ENCODE data around the gene UST. TPM values are rescaled to one million over a fixed set of nuclear protein-coding genes. Genes with fewer than 3 reads are reported as not detected.

The UST gene
- total and polyA plus RNA-seq, 2 of the 8 experiments (the other 6 are each of a cell fraction or from before 2014, with no cell fraction given) = 13.5 to 34.5 TPM

DNA sequence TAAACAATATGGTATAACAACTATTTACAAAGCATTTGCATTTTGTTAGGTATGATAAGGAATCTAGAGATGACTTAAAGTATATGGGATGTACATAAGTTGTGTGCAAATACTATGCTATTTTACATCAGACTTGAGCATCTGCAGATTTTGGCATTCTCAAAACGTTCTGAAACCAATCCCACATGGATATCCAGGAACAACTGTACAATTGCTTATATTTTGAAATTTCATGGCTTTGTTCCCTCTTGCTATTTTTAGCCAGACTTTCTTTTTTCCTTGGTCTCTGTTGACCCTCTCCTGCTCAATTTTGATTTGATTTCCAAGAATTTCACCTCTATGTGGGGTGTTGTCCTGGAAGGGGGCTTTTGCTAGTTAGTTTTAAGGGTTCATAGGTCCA is 32.9 kb upstream of the UST start:
- H3K27ac ChIP-seq (ENCODE audit: low read depth, low read length) = no peak overlapping the region
- no peak overlapping the region for H4K8ac ChIP-seq (ENCODE audit: extremely low read depth, insufficient read depth, low read length)
- no peaks in the 10 kb centered on the region; a peak in 1 of 7 replicates for H3K4me1 ChIP-seq (replicated peaks in 1 of 4; ENCODE audit: control insufficient read depth in 3 of 4, insufficient read depth in 4 of 4, low read length in 3 of 4)
- DNase-seq (ENCODE audit: low read depth in 1 of 2, low spot score in 2 of 2) (no peak), FAIRE-seq (no peak)
- peaks cover 0 to 2% (median 0%) of the 10 kb centered on the region in 4 experiments; a peak in 1 of 7 replicates for H3K27me3 ChIP-seq (replicated peaks in 1 of 4; ENCODE audit: control insufficient read depth in 3 of 4, extremely low read depth in 1 of 4, insufficient read depth in 3 of 4, low read length in 3 of 4)
- no peak overlapping the region for H2AK5ac ChIP-seq (ENCODE audit: low read depth, low read length)
- no peak overlapping the region for H2BK15ac ChIP-seq (ENCODE audit: low read length)
- H3K36me3 ChIP-seq (ENCODE audit: control insufficient read depth in 2 of 4, insufficient read depth in 4 of 4, low read length in 3 of 4) = no peaks in the 10 kb centered on the region
- H3K9ac ChIP-seq (replicated peaks in 1 of 4; ENCODE audit: extremely low read depth in 1 of 4, low read depth in 3 of 4, low read length in 3 of 4) = no peak overlapping the region
- H2BK5ac ChIP-seq (ENCODE audit: low read depth, low read length) = no peak overlapping the region
- H3K9me3 ChIP-seq (ENCODE audit: insufficient read depth in 2 of 2, low read depth in 1 of 2, low read length in 1 of 2) = 0 out of 4 replicates have a peak, but pooled peaks cover 0 to 9% of the 10 kb centered on the region in 2 experiments
- no peak overlapping the region for H2AFZ ChIP-seq (ENCODE audit: low read length)
- H3K4ac ChIP-seq (replicated peaks; ENCODE audit: insufficient read length, low read depth, low read length) = no peak overlapping the region
- ChIA-PET POLR2A (ENCODE audit: partially characterized antibody) (interaction anchor here (0.6 kb wide), 1 partner anchor 968 kb away, joined by 4 read pairs; no protein-coding TSS in a partner anchor), CTCF (ENCODE audit: partially characterized antibody) (interaction anchor here (0.6 kb wide), 1 partner anchor 63 kb away, joined by 4 read pairs; no protein-coding TSS in a partner anchor)
- H3K14ac ChIP-seq (ENCODE audit: insufficient read length) = no peak overlapping the region
- WGBS, 2 experiments (ENCODE audit: extremely low coverage in 1 of 2, insufficient coverage in 1 of 2, insufficient read length in 1 of 2, insufficient replicate concordance in 2 of 2, low coverage in 1 of 2, low lambda C conversion rate in 2 of 2, missing lambda C conversion rate in 1 of 2) = 88% methylated on average over 1 of the region's 1 CpG; no CpG with 5 or more reads in 1 of the 2 experiments
- H4K20me1 ChIP-seq (replicated peaks in 1 of 2; ENCODE audit: control insufficient read depth in 1 of 2, insufficient read depth in 2 of 2, low read length in 2 of 2) = no peaks in the 10 kb centered on the region
- no peaks in the 10 kb centered on the region for H3K79me2 ChIP-seq (ENCODE audit: control insufficient read depth in 1 of 2, insufficient read depth in 2 of 2, low read length in 2 of 2)
- no peak overlapping the region for H2BK20ac ChIP-seq (ENCODE audit: low read length)
- no peaks in the 10 kb centered on the region; the same call in 1 of the 2 replicates for H3K23me2 ChIP-seq (ENCODE audit: low read depth, low read length)
- H3K4me2 ChIP-seq (ENCODE audit: insufficient read depth in 1 of 2, low read depth in 2 of 2, low read length in 2 of 2) = no peak overlapping the region
- H2BK120ac ChIP-seq (replicated peaks; ENCODE audit: low read depth, low read length) = no peak overlapping the region
- no peak overlapping the region for H3K18ac ChIP-seq (ENCODE audit: extremely low read depth, low read length)
- H3K4me3 ChIP-seq (ENCODE audit: extremely low read depth in 1 of 4, insufficient read depth in 2 of 4, low read depth in 3 of 4, low read length in 4 of 4) = no peak overlapping the region
- H2BK12ac ChIP-seq (ENCODE audit: low read depth, low read length) = no peak overlapping the region
- no peak overlapping the region for H4K5ac ChIP-seq (ENCODE audit: insufficient read length, low read depth, low read length)
- no peak overlapping the region for H3K56ac ChIP-seq (replicated peaks; ENCODE audit: insufficient read length, low read depth, low read length)
- H3K23ac ChIP-seq (ENCODE audit: insufficient read length) = no peak overlapping the region
- H3K79me1 ChIP-seq (ENCODE audit: low read depth, low read length) = no peaks in the 10 kb centered on the region
- H4K91ac ChIP-seq (replicated peaks; ENCODE audit: insufficient read length, low read length) = no peak overlapping the region
- TF ChIP-seq NRF1 (IDR thresholded peaks at IDR 0.05; ENCODE audit: low read depth, low read length) = no peak
- TF ChIP-seq PHF8 (conservative IDR thresholded peaks at IDR 0.05; ENCODE audit: low read depth, low read length) = no peak
- no peak for TF ChIP-seq HDAC6 (IDR thresholded peaks at IDR 0.05; ENCODE audit: low read depth, low read length)
- TF ChIP-seq, protein P1, sequence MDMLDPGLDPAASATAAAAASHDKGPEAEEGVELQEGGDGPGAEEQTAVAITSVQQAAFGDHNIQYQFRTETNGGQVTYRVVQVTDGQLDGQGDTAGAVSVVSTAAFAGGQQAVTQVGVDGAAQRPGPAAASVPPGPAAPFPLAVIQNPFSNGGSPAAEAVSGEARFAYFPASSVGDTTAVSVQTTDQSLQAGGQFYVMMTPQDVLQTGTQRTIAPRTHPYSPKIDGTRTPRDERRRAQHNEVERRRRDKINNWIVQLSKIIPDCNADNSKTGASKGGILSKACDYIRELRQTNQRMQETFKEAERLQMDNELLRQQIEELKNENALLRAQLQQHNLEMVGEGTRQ (IDR thresholded peaks at IDR 0.05; ENCODE audit: low read length) = no peak
- no peak for TF ChIP-seq MAFK (IDR thresholded peaks at IDR 0.05; ENCODE audit: low read depth, low read length)
- TF ChIP-seq EGR1 (IDR thresholded peaks at IDR 0.05; ENCODE audit: borderline replicate concordance, low read depth, low read length) = no peak
- TF ChIP-seq HDAC2 (IDR thresholded peaks at IDR 0.05; ENCODE audit: borderline replicate concordance in 1 of 2, low read depth in 2 of 2, low read length in 2 of 2) = no peak
- TF ChIP-seq, protein P2, sequence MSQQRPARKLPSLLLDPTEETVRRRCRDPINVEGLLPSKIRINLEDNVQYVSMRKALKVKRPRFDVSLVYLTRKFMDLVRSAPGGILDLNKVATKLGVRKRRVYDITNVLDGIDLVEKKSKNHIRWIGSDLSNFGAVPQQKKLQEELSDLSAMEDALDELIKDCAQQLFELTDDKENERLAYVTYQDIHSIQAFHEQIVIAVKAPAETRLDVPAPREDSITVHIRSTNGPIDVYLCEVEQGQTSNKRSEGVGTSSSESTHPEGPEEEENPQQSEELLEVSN (IDR thresholded peaks at IDR 0.05) = no peak
- TF ChIP-seq, protein P3, sequence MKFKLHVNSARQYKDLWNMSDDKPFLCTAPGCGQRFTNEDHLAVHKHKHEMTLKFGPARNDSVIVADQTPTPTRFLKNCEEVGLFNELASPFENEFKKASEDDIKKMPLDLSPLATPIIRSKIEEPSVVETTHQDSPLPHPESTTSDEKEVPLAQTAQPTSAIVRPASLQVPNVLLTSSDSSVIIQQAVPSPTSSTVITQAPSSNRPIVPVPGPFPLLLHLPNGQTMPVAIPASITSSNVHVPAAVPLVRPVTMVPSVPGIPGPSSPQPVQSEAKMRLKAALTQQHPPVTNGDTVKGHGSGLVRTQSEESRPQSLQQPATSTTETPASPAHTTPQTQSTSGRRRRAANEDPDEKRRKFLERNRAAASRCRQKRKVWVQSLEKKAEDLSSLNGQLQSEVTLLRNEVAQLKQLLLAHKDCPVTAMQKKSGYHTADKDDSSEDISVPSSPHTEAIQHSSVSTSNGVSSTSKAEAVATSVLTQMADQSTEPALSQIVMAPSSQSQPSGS (IDR thresholded peaks at IDR 0.05; ENCODE audit: low read length) = no peak
- no peak for TF ChIP-seq JUN (IDR thresholded peaks at IDR 0.05; ENCODE audit: low read depth, low read length)

Measured in H1 (cell line).